Stimulated activated naive B cell treated with anti-CD40 and anti-IgM and Interleukin-4, amounts not matched to agents 10 μg/mL and 1 μg/mL and 100 μg/mL, for 72 hours (primary cell): ENCODE measurements around the gene ALDOB.

Experiments
- ATAC-seq, 2 donors: fragments of 150-1000 bp; cut with Tn5 transposase; replicated peaks; 2 replicates each; pipeline ENCODE4 v1.10.0; 2021; ENCODE audit warnings: moderate library complexity in 1 of 2
- DNase-seq: peaks from one replicate; pipeline ENCODE4 v3.0.0; 2021
- H3K27ac Mint-ChIP-seq: one replicate; pipeline ENCODE4 v1.8.0; 2022; ENCODE audit warnings: mild to moderate bottlenecking, mixed read lengths
- H3K27me3 Mint-ChIP-seq, 2 donors: one replicate each; pipeline ENCODE4 v1.8.0; 2022; ENCODE audit warnings: mixed read lengths in 2 of 2
- H3K36me3 Mint-ChIP-seq, 2 donors: one replicate each; pipeline ENCODE4 v1.8.0; 2022; ENCODE audit warnings: mixed read lengths in 2 of 2, mild to moderate bottlenecking in 1 of 2
- H3K4me1 Mint-ChIP-seq, 2 donors: one replicate each; pipeline ENCODE4 v1.8.0; 2022; ENCODE audit warnings: mixed read lengths in 2 of 2, mild to moderate bottlenecking in 1 of 2
- H3K4me3 Mint-ChIP-seq, 2 donors: one replicate each; pipeline ENCODE4 v1.8.0; 2022; ENCODE audit warnings: mild to moderate bottlenecking in 2 of 2, mixed read lengths in 2 of 2, moderate library complexity in 1 of 2
- H3K9me3 Mint-ChIP-seq, 2 donors: one replicate each; pipeline ENCODE4 v1.8.0; 2022; ENCODE audit warnings: mixed read lengths in 2 of 2, mild to moderate bottlenecking in 1 of 2

The ALDOB gene

GRCh38 chr9:101435601-101436079 lies at the start of gene ALDOB:
TSS of gene ALDOB (minus strand) at chr9:101435774. CDS start at chr9:101430887, 4,887 bp downstream.
- Mint-ChIP-seq H3K27me3 (peaks cover 21 to 23% of the 10 kb centered on the region in 2 donors), H3K9me3 (no peaks in the 10 kb centered on the region), H3K36me3 (no peaks in the 10 kb centered on the region), H3K4me1 (peaks cover 0 to 1% of the 10 kb centered on the region in 2 donors), H3K4me3 (no peak within 1 kb of the TSS), H3K27ac (no peak within 1 kb of the TSS)
- DNase-seq, result no peak
- ATAC-seq, result no peak

GRCh38 chr9:101484046-101484445 lies 48.5 kb upstream of the ALDOB start:
- Mint-ChIP-seq H3K27me3 (peaks cover 35 to 64% of the 10 kb centered on the region in 2 donors), H3K27ac (no peak overlapping the region), H3K9me3 (no peaks in the 10 kb centered on the region), H3K4me1 (peaks cover 4 to 18% of the 10 kb centered on the region in 2 donors), H3K36me3 (no peaks in the 10 kb centered on the region), H3K4me3 (no peak overlapping the region)
- no peak for DNase-seq
- ATAC-seq, result no peak

GRCh38 chr9:101481261-101481660 lies 45.7 kb upstream of the ALDOB start:
- no peaks in the 10 kb centered on the region for H3K36me3 Mint-ChIP-seq
- no peak for ATAC-seq
- DNase-seq, result no peak
- H3K4me1 Mint-ChIP-seq, result peaks cover 1 to 7% of the 10 kb centered on the region in 2 donors
- H3K27me3 Mint-ChIP-seq, result peaks cover 24 to 48% of the 10 kb centered on the region in 2 donors
- H3K27ac Mint-ChIP-seq, result no peak overlapping the region
- no peaks in the 10 kb centered on the region for H3K9me3 Mint-ChIP-seq
- no peak overlapping the region for H3K4me3 Mint-ChIP-seq

GRCh38 chr9:101480386-101480785 lies 44.8 kb upstream of the ALDOB start:
- ATAC-seq (no peak), DNase-seq (no peak)
- Mint-ChIP-seq H3K4me3 (no peak overlapping the region), H3K36me3 (no peaks in the 10 kb centered on the region), H3K27me3 (peaks cover 24 to 41% of the 10 kb centered on the region in 2 donors), H3K9me3 (no peaks in the 10 kb centered on the region), H3K4me1 (no peaks in the 10 kb centered on the region), H3K27ac (no peak overlapping the region)

GRCh38 chr9:101479338-101480030 lies 43.9 kb upstream of the ALDOB start:
- DNase-seq, result no peak
- Mint-ChIP-seq H3K9me3 (no peaks in the 10 kb centered on the region), H3K27ac (no peak overlapping the region), H3K27me3 (peaks cover 24 to 38% of the 10 kb centered on the region in 2 donors), H3K36me3 (no peaks in the 10 kb centered on the region), H3K4me3 (no peak overlapping the region), H3K4me1 (no peaks in the 10 kb centered on the region)
- ATAC-seq, result no peak

- H3K4me3 Mint-ChIP-seq, result no peak overlapping the region
- DNase-seq, result no peak
- H3K36me3 Mint-ChIP-seq, result no peaks in the 10 kb centered on the region
- H3K27me3 Mint-ChIP-seq, result peaks cover 21 to 32% of the 10 kb centered on the region in 2 donors
- no peaks in the 10 kb centered on the region for H3K4me1 Mint-ChIP-seq
- no peak overlapping the region for H3K27ac Mint-ChIP-seq
- no peak for ATAC-seq
- H3K9me3 Mint-ChIP-seq, result no peaks in the 10 kb centered on the region
Observed at GRCh38 chr9:101478906-101479305, 43.3 kb upstream of the ALDOB start.

GRCh38 chr9:101478444-101478843 lies 42.9 kb upstream of the ALDOB start:
- Mint-ChIP-seq H3K4me3 (no peak overlapping the region), H3K4me1 (no peaks in the 10 kb centered on the region), H3K27ac (no peak overlapping the region), H3K9me3 (no peaks in the 10 kb centered on the region), H3K27me3 (peaks cover 23 to 32% of the 10 kb centered on the region in 2 donors), H3K36me3 (no peaks in the 10 kb centered on the region)
- DNase-seq (no peak), ATAC-seq (no peak)

GRCh38 chr9:101477736-101478135 lies 42.2 kb upstream of the ALDOB start:
- no peaks in the 10 kb centered on the region for H3K36me3 Mint-ChIP-seq
- ATAC-seq, result no peak
- no peak for DNase-seq
- H3K27me3 Mint-ChIP-seq, result peaks cover 26 to 28% of the 10 kb centered on the region in 2 donors
- H3K9me3 Mint-ChIP-seq, result no peaks in the 10 kb centered on the region
- no peak overlapping the region for H3K4me3 Mint-ChIP-seq
- H3K4me1 Mint-ChIP-seq, result no peaks in the 10 kb centered on the region
- no peak overlapping the region for H3K27ac Mint-ChIP-seq

GRCh38 chr9:101477214-101477613 lies 41.6 kb upstream of the ALDOB start:
- peaks cover 26 to 27% of the 10 kb centered on the region in 2 donors for H3K27me3 Mint-ChIP-seq
- DNase-seq, result no peak

GRCh38 chr9:101476576-101477208 lies 41.1 kb upstream of the ALDOB start:
- ATAC-seq (no peak), DNase-seq (no peak)
- Mint-ChIP-seq H3K4me3 (no peak overlapping the region), H3K36me3 (no peaks in the 10 kb centered on the region), H3K27me3 (peaks cover 28% of the 10 kb centered on the region in 2 donors), H3K27ac (no peak overlapping the region), H3K4me1 (no peaks in the 10 kb centered on the region), H3K9me3 (no peaks in the 10 kb centered on the region)

More at GRCh38 chr9:101477214-101477613, 41.6 kb upstream of the ALDOB start:
- H3K27ac Mint-ChIP-seq, result no peak overlapping the region
- H3K4me3 Mint-ChIP-seq, result no peak overlapping the region
- H3K9me3 Mint-ChIP-seq, result no peaks in the 10 kb centered on the region
- H3K36me3 Mint-ChIP-seq, result no peaks in the 10 kb centered on the region
- ATAC-seq, result no peak
- no peaks in the 10 kb centered on the region for H3K4me1 Mint-ChIP-seq

- Mint-ChIP-seq H3K27me3 (peaks cover 31 to 37% of the 10 kb centered on the region in 2 donors), H3K36me3 (no peaks in the 10 kb centered on the region), H3K4me3 (no peak overlapping the region), H3K27ac (no peak overlapping the region), H3K9me3 (no peaks in the 10 kb centered on the region), H3K4me1 (no peaks in the 10 kb centered on the region)
- DNase-seq (no peak), ATAC-seq (no peak)
Observed at GRCh38 chr9:101472891-101473290, 37.3 kb upstream of the ALDOB start.

GRCh38 chr9:101470929-101471328 lies 35.4 kb upstream of the ALDOB start:
- peaks cover 35 to 41% of the 10 kb centered on the region in 2 donors for H3K27me3 Mint-ChIP-seq
- no peaks in the 10 kb centered on the region for H3K9me3 Mint-ChIP-seq
- no peak overlapping the region for H3K27ac Mint-ChIP-seq
- ATAC-seq, result no peak
- DNase-seq, result no peak
- H3K4me3 Mint-ChIP-seq, result no peak overlapping the region
- no peaks in the 10 kb centered on the region for H3K4me1 Mint-ChIP-seq
- no peaks in the 10 kb centered on the region for H3K36me3 Mint-ChIP-seq

- no peak for ATAC-seq
- DNase-seq, result no peak
- Mint-ChIP-seq H3K27ac (no peak overlapping the region), H3K4me1 (no peaks in the 10 kb centered on the region), H3K9me3 (no peaks in the 10 kb centered on the region), H3K27me3 (peaks cover 39 to 49% of the 10 kb centered on the region in 2 donors), H3K4me3 (no peak overlapping the region), H3K36me3 (no peaks in the 10 kb centered on the region)
Observed at GRCh38 chr9:101470021-101470420, 34.4 kb upstream of the ALDOB start.

GRCh38 chr9:101469026-101469425 lies 33.5 kb upstream of the ALDOB start:
- H3K9me3 Mint-ChIP-seq, result no peaks in the 10 kb centered on the region
- H3K36me3 Mint-ChIP-seq, result no peaks in the 10 kb centered on the region
- no peak overlapping the region for H3K4me3 Mint-ChIP-seq
- no peak for ATAC-seq
- H3K27me3 Mint-ChIP-seq, result peaks cover 48 to 59% of the 10 kb centered on the region in 2 donors
- H3K27ac Mint-ChIP-seq, result no peak overlapping the region
- no peaks in the 10 kb centered on the region for H3K4me1 Mint-ChIP-seq
- DNase-seq, result no peak

- Mint-ChIP-seq H3K4me3 (no peak overlapping the region), H3K4me1 (no peaks in the 10 kb centered on the region), H3K36me3 (no peaks in the 10 kb centered on the region), H3K27ac (no peak overlapping the region), H3K27me3 (peaks cover 45 to 65% of the 10 kb centered on the region in 2 donors), H3K9me3 (no peaks in the 10 kb centered on the region)
- ATAC-seq, result no peak
- DNase-seq, result no peak
Observed at GRCh38 chr9:101468116-101468515, 32.5 kb upstream of the ALDOB start.
